Prostate gland (tissue), 2 donors: Measurements from ENCODE around the gene GPN2.
A peak's percentile ranks its signal among the peaks of the same experiment; 100 is the strongest.

ENCODE experiments used
- CTCF ChIP-seq, 4 experiments: fragments of 200-600 bp in 2 of 4; fragments of 450-650 bp in 2 of 4; sonication (generic) in 2 of 4; IDR thresholded peaks; 1 replicate in 3 of 4; 2 replicates in 1 of 4; pipeline ENCODE4 v1.5.1; 2016 to 2019; ENCODE audit warnings: antibody characterized with exemption in 4 of 4, mild to moderate bottlenecking in 2 of 4, moderate library complexity in 2 of 4
- POLR2A ChIP-seq: fragments of 450-650 bp; IDR thresholded peaks from one replicate; pipeline ENCODE4 v1.6.1; 2016; ENCODE audit warnings: antibody characterized with exemption, mild to moderate bottlenecking

GRCh38 chr1:26862781-26863684 is 27.1 kb downstream of the GPN2 start, which contains the start of gene SFN:
- TF ChIP-seq CTCF (IDR thresholded peaks at IDR 0.05), result peak in 3 of 4 experiments; percentile 49 to 84 (median 71)
- peak; percentile 99 for TF ChIP-seq POLR2A
